Measurements from ENCODE around the gene DSC2.

DNA sequence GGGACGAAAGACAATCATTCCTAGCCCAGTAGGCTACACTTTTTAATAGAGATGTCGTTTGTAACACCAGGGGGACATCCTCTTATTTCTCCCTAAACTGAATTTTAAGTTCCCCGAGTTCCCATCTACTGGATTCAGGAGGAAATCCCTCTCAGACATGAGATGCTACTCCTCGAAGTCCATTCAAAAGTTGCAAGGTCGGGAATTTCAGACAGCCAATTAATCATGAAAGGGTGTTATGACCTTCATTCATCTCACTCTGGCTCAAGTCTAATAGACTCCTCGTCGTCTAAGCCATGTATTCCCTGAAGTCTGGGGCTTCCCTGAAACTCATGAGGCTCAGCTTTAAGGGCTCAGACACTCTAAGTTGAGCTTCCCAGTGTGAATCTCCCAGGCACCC is 58.5 kb downstream of the DSC2 start:
- TF ChIP-seq, protein P1, sequence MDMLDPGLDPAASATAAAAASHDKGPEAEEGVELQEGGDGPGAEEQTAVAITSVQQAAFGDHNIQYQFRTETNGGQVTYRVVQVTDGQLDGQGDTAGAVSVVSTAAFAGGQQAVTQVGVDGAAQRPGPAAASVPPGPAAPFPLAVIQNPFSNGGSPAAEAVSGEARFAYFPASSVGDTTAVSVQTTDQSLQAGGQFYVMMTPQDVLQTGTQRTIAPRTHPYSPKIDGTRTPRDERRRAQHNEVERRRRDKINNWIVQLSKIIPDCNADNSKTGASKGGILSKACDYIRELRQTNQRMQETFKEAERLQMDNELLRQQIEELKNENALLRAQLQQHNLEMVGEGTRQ (IDR thresholded peaks at IDR 0.05; ENCODE audit: low read length) = no peak
- TF ChIP-seq SRF (IDR thresholded peaks at IDR 0.05; ENCODE audit: low read depth, low read length) (no peak), EP300 (IDR thresholded peaks at IDR 0.05; ENCODE audit: borderline replicate concordance in 1 of 2, low read depth in 2 of 2, low read length in 2 of 2) (no peak)

All from H1 (cell line).